Stimulated activated CD4-positive, alpha-beta T cell treated with anti-CD3 and anti-CD28 coated beads, Interleukin-15, amount 100 ng/mL, for 48 hours (primary cell): ENCODE results near the gene NELL1.

Experiments
- DNase-seq, 2 donors: peaks; one replicate each; pipeline ENCODE4 v3.0.0-alpha.2; 2020; ENCODE audit warnings: low read depth in 2 of 2

Gene NELL1

DNA sequence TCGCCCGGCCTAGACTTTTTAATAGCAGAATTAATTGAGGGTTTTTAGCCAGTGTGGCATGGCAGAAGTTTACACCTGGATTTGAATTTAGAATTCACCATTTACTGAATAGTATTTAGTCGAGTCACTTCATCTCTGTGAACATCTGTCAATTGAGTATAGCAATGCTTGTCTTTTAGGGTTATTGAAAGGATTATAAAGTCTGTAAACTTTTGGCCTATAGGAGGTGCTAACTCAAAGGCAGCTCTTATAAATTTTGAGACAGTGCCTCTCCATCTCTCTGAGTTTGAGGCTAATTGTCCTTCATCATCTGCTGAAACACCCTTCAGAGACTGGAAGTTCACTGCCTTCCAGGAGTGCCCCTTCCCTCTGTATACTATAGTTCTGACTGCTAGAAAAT, 205.0 kb downstream of the NELL1 start:
- no peak for DNase-seq

DNA sequence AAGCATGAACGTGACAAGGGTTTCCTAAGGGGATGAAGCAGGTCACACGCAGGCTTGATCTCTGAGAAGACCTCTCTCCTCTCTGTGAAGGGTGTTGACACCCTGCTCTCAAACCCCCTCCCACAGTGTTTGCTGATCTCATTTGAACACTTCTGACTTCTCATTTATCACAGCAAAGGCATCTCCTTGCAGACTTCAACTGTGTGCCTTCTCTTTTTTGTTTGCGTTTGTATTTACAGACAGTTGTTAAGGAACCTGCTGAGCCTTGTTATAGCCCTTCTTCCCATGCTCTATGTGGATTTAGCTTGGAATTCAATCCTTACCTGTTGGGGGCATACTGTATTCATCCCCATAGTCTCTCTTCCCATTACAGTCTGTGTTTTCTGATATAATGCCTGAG, 206.5 kb downstream of the NELL1 start:
- DNase-seq, result no peak

DNA sequence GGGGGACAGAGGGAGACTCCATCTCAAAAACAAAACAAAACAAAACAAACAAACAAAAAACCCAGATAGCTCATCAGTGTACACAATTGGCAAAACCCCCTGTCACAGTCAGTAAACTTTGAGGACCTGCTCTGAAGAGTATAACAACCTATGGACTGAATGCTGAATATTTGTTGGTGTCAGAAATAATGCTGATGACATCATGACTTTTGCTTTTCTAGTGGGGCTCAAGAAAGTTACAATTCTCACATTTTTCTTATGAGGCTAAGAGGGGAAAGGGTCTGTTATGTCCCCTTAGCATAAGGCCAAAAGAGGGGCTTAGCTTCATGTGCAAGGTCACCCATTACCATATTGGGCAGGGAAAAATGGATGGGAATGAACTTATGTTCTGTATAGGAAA, 207.4 kb downstream of the NELL1 start:
- no peak for DNase-seq

DNA sequence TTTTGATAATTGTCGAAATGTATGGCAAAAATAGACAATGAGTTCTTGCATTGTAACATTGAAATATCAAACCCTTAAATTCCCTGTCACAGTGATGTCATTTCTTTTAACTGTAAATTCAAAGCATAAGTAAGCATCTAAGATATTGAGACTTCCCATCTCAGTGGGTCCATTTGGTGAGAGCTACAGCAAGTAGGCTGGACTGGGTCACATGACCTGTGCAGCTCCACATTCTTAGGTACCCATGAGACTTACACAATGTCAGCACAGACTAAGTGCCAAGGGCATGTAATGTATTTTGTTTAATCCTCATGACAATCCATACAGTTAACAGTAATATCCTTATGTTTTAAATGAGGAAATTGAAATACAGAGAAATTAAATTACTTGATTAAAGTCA, 210.7 kb downstream of the NELL1 start:
- DNase-seq, result no peak

DNA sequence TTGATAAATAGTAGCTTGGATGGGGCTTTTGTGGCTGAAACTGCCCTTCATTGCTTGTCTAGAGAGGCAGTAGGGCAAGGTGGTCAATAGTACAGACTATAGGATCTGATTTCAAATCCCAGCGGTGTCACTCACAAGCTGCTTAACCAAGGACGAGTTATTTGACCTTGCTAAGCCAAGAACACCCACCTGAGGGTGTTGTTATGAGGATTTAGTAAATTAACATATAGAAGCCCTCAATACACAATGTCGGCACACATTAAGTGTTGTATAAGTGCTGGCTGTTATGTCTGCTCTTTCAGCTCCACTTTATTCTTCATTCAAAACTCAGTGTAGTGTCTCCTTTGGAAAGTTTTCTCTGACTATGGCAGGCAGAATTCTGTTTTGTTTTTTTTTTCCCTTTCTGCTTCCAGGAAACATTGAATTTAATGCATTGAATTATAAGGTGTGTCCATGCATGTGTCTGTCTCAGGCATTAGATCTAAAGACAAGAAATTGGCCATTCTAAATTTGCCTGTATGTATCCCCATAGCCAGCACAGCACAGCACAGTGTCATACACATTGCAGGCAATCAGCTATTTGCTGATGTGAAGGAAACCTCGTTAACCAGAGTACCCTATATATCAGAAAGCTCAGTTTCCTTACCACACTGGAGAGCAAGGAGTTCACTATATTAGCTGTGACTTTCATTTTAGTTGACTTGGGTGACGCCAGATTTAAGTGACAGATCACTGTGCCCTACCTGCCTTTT, 212.1 kb downstream of the NELL1 start:
- no peak for DNase-seq

DNA sequence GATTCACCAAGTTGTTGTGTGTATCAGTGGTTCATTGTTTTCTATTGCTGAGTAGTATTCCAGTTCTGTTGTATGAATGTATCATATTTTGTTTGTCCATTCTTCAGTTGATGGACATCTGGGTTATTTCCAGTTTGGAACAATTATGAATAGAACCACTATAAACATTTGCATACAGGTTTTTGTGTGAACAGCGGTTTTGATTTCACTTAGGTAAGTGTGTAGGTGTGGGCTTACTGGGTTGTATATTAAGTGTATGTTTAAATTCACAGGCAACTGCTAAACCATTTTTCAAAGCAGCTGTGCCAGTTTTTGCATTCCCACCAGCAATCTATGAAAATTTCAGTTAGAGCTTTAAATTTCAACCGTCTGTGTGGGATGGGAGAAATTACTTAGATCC, 217.8 kb downstream of the NELL1 start:
- no peak for DNase-seq

DNA sequence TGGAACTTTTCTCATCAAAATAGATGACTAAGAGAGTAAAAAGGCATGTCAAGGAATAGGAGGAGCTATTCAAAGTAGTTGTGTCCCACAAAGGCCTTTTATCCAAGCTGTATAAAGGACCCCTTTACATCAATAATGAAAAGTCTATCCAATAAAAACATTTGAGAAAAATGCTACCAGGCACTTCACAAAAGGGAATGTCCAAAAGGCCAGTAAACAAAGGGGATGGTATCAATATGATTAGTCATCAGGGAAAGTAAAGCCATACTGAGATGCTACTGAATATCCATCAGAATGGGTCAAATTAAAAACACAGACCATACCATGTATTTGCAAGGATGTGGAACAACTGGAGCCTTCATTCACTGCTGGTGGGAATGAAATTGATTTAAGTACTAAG, 224.9 kb downstream of the NELL1 start:
- no peak for DNase-seq

DNA sequence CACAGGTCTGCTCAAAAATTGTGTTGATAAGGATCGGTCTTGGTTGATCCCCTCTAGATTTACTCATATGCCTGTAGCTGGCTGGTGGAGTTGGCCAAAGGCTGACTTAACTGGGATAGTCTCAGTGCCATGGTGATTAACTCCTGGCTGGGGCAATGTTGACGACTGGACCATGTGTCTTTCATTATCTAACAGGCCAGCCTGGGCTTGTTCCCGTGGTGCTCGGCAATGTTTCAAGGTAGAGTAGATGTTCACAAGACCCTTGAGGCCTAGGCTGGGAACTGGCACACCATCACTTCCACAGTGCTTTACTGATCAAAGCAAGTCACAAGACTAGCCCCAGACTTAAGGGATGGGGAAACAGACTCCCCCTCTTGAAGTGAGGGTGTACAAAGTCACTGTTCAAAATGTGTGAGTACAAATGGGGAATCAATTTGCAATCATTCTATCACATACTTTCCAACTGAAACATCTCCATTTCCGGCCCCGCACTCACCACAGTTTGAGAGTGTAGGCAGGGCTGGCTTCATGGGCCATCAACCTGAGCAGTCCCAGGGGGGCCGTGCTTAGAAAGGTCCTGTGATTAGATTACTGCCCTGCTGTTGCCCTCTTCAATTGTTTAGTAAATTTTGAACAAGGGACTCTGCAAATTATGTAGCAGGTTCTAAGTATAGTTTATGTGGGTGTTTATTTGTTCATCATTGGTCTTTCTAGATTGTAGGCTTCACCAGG, 240.8 kb downstream of the NELL1 start:
- no peak for DNase-seq

DNA sequence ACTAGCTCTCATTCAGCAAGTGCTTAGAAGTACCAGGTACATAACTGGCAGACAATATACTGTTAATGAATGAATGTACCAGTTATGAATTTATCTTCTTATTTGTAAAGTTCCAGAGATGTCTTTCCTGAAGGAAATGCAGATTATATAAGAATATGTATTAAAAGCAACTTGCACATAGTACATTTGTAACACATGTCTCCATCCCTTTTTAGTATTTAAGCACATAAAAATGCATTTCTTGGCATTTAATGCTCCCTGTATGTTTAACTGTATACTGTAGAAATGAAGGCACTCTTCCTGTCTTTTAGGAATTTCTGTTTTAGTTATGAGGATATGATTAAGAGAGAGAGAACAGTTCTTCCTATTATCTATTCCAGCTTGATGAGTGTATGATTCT, 241.3 kb downstream of the NELL1 start:
- no peak for DNase-seq

DNA sequence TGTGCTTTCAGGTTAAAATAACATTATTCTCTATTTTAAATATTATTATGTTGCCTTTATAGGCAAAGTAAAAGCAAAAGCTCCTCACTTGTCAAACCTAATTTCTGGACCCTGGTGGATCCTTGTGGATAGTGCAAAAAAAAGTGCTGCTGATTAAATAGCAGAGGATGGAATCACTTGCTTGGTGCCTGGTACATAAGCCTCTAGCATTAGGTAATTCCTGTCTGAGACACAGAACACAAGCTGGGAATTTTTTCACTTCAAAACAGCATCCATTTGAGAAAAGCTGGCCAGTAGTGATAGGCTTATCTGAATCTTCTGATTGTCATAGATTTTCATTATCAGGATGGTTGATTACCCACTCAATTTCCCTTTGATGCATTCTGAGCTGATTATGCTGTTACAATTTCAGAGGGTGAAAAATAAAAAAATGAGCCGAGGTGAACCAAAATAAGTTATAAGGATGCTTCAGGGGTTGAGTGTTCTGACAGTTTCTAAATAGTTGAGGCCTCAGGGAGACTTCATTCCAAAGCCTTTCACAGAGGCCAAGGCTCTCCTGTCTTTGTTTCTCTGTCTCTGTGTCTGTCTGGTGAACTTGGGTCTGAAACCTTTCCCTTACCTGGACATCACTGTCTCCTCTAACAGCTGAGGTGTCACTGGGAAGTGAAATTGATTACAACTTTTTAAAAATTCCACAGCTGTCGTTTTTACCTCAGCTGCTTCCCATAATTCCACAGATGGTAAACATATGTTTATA, 242.9 kb downstream of the NELL1 start:
- no peak for DNase-seq

DNA sequence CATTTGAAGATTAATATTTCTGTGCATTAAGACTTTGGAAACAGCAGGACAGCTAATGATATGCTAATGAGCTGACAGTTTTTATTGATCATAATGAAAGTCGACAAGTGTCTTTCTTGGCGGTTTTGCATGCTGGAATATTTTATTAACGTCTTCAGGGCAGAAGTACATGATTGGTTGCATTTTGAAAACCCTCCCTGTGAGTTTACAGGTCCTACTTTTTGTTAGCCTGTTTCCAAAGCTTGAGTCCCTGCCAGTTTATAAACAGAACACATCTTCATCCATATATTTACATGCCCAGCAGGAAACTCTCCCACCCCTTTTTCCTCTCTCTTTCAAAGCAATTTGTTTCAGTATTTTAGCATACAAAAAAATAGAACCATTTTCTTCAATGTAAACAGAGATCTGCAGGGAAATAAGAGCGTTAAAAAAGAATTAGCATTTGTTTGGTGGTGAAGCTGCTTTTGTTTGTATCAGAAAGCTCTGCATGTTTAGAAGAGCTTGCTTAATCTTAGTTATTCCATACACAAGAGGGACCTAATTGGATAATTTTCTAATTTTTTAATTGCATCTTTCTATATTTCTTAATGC, 243.6 kb downstream of the NELL1 start:
- DNase-seq, result no peak

DNA sequence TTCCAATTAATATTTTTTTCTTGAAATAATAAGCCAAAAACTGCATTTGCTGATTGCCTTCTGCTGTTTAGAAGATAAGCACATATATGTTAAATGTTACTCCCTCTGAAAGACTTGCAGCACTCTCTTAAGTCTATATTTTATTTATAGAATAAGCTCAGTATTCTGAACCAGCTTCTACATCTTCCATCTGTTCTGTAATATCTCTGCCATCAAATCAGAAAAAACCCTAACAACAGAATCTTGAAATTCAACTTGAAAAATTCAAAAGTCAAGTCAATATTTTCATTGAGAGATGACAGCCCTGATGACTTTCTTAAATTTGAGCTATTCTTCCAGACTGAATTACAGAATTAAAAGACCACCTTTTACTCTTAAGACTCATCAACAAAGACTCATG, 247.9 kb downstream of the NELL1 start:
- DNase-seq, result no peak

DNA sequence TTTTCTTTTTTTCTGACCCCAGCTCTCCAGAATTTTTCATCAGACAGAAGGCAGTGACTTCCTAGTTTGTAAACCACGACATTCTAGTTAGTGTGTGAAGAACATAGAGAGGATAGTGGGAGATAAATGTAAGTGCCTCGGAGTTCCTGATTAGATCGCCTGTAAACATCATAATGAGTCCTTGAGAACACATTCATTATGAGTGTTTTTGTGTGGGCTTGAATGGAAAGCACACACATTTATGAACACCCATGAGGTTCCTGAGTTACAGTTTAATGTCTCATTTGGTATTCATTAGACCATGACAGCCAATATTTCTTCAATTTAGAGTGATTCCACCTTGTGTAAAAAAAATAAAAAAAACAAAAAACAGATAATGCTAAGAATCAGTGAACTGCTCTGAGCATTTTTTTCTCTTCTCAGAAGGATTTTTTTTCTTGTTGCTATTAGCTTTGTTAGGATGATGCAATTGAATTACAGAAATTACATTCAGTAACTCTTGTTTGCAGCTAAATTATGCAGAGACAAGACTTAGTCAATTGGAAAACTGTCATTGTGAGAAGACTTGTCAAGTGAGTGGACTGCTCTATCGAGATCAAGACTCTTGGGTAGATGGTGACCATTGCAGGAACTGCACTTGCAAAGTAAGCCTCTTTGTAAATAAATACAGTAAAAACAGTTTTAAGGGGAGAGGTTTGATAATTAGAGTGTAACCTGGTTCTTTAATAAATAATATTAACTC, 257.6 kb downstream of the NELL1 start:
- DNase-seq, result no peak

DNA sequence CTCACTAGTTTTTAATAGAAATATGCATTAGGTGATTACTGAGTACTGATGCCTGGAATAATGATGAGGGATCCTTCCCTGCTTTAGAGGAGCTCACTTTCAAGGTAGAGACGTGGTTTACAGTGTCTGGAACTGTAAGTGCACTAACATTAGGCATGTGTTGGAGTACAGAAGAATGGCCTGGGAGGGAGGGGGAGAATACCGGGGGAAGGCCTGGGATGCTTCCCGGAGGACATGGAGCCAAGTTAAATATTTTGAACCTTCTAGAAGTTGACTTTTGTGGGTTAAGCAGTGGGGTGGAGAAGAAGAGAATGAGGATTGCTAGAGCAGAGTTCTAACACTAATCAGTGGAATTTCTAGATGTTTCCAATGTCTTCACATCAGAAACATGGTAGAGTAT, 261.6 kb downstream of the NELL1 start:
- no peak for DNase-seq

DNA sequence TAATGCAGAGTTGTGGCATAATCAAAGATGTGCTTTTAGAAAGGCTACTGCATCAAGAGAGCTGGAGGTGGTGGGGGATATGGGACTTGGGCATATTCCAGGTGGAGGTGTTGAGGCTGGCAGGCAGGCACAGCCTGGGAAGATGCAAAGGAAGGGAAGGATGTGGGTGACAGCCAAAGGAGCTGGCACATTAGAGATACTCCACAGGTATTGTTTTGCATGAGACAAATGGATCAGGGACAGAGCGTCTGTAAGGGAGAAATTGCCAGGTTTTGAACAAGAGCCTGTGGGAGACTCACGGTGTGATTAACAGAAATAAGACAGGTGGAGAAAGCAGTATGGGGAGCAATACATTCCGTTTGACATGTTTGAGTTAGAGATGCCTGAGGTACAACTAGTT, 263.7 kb downstream of the NELL1 start:
- no peak for DNase-seq

DNA sequence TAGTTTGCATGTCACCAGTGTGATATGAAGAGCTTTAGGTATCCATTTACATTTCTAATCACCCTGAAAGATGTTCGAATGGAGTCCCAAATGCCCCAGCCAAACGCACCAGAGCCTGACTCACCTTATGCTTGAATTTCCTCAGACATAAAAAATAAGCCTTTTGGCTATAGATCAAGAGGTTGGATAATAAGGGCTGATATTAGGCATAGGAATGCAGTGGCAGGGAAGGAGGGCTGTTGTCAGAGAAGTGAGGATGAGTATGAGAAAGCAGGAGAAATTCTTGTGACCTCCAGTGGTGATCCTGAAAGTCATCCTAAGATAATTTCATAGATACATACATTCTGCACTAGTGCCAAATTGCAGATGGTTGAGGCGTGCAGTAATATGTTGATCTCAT, 264.6 kb downstream of the NELL1 start:
- DNase-seq, result no peak

DNA sequence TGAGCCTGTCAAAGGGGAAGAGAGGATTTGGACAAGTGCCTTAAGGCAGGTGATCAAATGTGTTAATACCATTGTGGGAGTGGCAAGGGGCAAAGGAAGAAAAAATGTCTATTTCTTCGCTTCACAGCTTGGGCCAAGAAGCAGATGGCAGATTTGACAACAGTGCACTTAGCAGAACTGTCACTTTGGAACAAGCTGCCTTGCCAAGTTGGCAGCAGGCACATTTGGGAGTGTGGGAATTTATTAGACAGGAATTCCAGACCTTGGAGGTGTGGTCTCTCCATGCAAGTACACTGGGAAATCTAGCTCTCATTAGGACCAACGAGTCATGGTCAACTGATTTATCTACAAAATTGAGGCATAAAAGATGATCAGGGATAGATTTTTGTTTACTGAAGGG, 265.1 kb downstream of the NELL1 start:
- no peak for DNase-seq

DNA sequence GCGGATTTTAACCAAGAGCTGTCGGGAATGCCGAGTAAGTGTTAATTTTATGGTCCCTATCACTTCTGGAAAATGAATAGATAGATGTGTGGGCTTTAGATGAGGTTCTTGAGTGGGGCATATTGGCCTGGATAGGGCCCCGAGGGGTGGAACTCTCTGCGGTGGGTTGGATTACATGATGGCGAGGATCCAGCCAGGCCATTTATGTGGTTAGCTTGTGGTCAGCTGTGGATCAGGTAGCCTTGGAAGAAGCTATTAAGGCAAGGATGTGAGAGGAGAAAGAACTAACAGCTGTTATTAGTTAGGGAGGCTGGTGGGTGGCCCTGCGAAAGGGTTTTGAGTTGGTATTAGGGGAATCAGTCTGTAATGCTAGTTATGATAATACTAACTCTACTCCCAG, 268.4 kb downstream of the NELL1 start:
- DNase-seq, result no peak

DNA sequence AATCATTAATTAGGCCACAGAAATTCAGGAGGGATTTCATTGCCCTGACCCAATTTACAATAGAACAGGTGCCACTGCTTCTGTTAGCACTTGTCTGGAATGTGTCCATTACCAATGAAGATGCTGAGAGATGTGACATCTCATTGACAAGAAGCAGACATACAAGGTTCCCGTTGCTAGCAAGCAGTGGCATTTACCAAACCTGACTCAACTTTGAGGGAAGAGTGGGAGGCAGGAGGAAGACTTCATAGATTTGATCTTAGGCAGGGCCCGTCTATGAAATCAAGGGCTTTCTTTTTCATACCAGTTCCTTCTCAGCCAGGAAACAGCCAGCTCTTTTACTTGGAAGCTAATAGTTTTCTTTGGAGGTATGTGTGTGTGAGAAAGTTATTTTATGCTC, 280.2 kb downstream of the NELL1 start:
- DNase-seq, result no peak

DNA sequence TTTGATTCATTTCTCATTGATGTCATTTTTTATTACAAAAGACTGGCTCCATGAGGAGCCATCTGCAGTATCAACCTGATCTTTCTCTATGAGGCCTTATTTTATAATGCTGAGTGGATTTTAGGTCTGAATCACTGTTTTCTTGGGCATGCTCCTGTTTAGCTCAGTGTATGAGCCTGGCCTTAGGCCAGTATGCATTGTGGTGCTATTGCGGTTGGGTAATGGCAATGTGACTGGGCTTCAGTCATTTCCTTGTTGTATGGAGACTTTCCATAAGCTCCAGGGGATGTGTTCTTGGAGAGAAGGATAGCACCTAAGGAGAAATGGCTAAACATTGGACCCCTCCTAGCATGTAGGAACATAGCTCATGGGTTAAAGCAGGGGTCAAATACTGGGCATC, 293.2 kb downstream of the NELL1 start:
- DNase-seq, result no peak

DNA sequence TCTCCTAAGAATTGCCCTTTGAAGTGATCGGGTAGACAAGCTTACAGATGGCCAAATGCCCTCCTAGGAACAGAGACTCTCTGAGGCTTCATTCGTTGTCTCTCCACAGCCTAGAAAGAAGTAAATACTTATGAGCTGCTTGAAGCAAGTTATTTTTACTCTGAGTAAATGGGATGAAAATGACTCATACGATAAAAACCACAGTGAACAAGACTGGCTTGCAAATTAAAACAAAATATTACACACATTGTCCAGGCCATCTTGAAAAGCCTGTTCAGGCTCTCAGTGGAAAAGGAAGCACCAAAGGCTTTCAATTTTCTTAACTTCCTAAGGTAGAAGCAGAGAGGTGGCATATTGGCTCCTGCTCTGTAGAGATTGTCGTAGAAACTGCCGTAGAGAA, 294.2 kb downstream of the NELL1 start:
- no peak for DNase-seq

DNA sequence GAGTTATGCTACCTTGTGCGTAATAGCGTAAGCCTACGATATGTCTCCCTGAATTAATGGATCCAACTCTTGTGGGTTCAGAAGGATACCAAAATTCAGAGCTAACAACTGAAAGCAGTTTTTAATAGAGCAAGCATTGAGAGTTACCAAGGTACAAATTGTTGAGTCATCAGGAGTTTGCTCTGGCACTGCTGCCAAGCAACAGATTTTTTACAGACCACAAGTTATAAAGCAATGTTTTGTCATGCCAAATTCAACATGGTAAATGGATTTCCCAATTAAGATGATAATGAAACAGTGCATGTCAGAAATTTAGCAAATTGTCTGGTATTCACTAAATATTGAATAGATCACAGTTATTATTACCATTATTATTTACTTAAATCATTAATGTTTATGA, 295.6 kb downstream of the NELL1 start:
- DNase-seq, result no peak
